ENCODE data around the gene ADAR. TPM values are rescaled to one million over a fixed set of nuclear protein-coding genes. Genes with fewer than 3 reads are reported as not detected.

Gene ADAR
- total and polyA plus RNA-seq, 2 donors (not counting 3 experiments of a cell fraction or from before 2014, with no cell fraction given), result 88.2 to 141 TPM

DNA sequence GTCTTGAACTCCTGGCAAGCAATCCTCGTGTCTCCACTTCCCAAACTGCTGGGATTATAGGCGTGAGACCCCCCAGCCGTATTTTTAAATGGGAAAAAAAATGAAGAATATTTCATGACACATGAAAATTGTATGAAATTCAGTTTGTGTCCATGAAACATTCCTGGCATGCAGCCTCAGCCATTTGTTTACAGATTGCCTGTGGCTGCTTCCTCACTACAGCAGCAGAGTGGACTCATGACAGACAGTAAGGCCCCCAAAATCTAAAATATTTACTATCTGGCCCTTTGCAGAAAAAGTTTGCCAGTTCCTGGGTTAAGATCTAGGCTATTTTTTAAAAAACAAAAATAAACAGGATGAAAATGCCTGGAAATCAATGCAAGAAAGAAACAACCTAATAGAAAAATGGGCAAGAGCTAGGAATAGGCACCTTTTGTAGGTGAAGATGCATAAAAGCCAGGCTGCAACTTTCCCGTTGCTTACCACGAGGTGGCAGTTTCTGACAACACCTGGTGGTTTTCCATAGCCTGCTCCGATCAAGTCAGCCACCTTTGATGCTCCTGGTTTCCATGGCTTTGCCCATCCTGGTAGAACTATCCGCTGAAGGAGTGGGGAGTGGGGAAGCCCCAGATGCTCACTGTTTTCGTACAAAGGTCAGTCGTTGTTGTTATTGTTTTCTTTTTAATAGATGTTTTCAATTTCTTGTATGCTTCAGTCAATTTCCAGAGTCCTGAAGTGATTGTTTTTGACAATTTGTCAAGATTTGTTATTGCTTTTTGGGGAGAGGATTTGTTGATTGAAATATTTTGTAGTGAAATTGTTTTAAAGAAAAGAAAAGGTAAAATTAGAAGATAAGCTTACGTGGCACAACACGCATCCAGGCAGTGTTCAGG is 73.8 kb downstream of the ADAR start:
- H3K4me2 ChIP-seq (ENCODE audit: insufficient read depth, low read length), result no peak overlapping the region
- no peak overlapping the region for H3K4me3 ChIP-seq (replicated peaks in 1 of 3; ENCODE audit: insufficient read depth in 1 of 3, low read depth in 1 of 3, low read length in 3 of 3)
- no peaks in the 10 kb centered on the region for H3K4me1 ChIP-seq (ENCODE audit: control insufficient read depth, extremely low read depth, insufficient read depth, low read length)
- no peaks in the 10 kb centered on the region for H3K36me3 ChIP-seq (ENCODE audit: control insufficient read depth in 2 of 2, extremely low read depth in 1 of 2, insufficient read depth in 2 of 2, low read length in 2 of 2)
- ChIA-PET POLR2A (no interaction called here), CTCF (interaction anchor here (1.1 to 2.4 kb wide), 4 partner anchors 12 to 55 kb away, joined by 3 to 19 read pairs (median 4); no protein-coding TSS in a partner anchor)
- no peak overlapping the region for H3K9ac ChIP-seq (replicated peaks; ENCODE audit: extremely low read depth, insufficient read depth, low read length)
- intact Hi-C loops (cut with micrococcal nuclease) (no loop called here), dilution Hi-C loops (cut with MboI; ENCODE audit: extremely low pct_ligation_motif_present, low sequenced_read_pairs) (no loop called here)
- H3K9me3 ChIP-seq (replicated peaks; ENCODE audit: control insufficient read depth, insufficient read depth, low read length), result no peaks in the 10 kb centered on the region
- no peak overlapping the region for H2AFZ ChIP-seq (ENCODE audit: low read depth, low read length)
- H4K20me1 ChIP-seq (replicated peaks; ENCODE audit: control insufficient read depth, extremely low read depth, insufficient read depth, low read length), result no peaks in the 10 kb centered on the region
- H3K79me2 ChIP-seq (ENCODE audit: control insufficient read depth, insufficient read depth, low read length), result no peaks in the 10 kb centered on the region
- TF ChIP-seq, protein P1, sequence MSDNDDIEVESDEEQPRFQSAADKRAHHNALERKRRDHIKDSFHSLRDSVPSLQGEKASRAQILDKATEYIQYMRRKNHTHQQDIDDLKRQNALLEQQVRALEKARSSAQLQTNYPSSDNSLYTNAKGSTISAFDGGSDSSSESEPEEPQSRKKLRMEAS (IDR thresholded peaks at IDR 0.05; ENCODE audit: insufficient read depth, insufficient read length), result no peak
- TF ChIP-seq EZH2 (IDR thresholded peaks at IDR 0.05; ENCODE audit: borderline replicate concordance, low read depth, low read length, severe bottlenecking) (no peak), POLR2A (IDR thresholded peaks at IDR 0.05; ENCODE audit: low read depth, low read length) (no peak), MYC (IDR thresholded peaks at IDR 0.05; ENCODE audit: low read depth, low read length) (no peak)
- TF ChIP-seq, protein P2, sequence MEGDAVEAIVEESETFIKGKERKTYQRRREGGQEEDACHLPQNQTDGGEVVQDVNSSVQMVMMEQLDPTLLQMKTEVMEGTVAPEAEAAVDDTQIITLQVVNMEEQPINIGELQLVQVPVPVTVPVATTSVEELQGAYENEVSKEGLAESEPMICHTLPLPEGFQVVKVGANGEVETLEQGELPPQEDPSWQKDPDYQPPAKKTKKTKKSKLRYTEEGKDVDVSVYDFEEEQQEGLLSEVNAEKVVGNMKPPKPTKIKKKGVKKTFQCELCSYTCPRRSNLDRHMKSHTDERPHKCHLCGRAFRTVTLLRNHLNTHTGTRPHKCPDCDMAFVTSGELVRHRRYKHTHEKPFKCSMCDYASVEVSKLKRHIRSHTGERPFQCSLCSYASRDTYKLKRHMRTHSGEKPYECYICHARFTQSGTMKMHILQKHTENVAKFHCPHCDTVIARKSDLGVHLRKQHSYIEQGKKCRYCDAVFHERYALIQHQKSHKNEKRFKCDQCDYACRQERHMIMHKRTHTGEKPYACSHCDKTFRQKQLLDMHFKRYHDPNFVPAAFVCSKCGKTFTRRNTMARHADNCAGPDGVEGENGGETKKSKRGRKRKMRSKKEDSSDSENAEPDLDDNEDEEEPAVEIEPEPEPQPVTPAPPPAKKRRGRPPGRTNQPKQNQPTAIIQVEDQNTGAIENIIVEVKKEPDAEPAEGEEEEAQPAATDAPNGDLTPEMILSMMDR (IDR thresholded peaks at IDR 0.05; ENCODE audit: extremely low read depth in 1 of 2, insufficient read depth in 1 of 2, low read depth in 1 of 2, low read length in 2 of 2), result peak; percentile 14 to 27
- H3K9me1 ChIP-seq (replicated peaks; ENCODE audit: control insufficient read depth, extremely low read depth, insufficient read depth, low read length), result no peaks in the 10 kb centered on the region
- BruUV-seq (replicated peaks), result no TSS peak
- DNase-seq (ENCODE audit: low read depth, low spot score) (no peak), FAIRE-seq (peak; percentile 67)
- H3K27ac ChIP-seq (ENCODE audit: insufficient read depth, low read depth, low read length), result no peak overlapping the region
- H3K27me3 ChIP-seq (ENCODE audit: control insufficient read depth in 2 of 2, insufficient read depth in 2 of 2, low read length in 2 of 2), result no peaks in the 10 kb centered on the region

Other genes with a start within 250 kb of the ADAR start
- gene IL6R, start 202.8 kb downstream of the ADAR start, total RNA-seq, result 3.3 and 4.8 TPM in 2 replicates
- gene IL6R, start 202.8 kb downstream of the ADAR start, polyA plus RNA-seq, result 4.2 and 5.1 TPM in 2 replicates
- gene TDRD10, start 106.0 kb downstream of the ADAR start, total RNA-seq, result 3.9 and 6.1 TPM in 2 replicates
- 8.6 and 9.1 TPM in 2 replicates for gene TDRD10, start 106.0 kb downstream of the ADAR start, polyA plus RNA-seq
- gene SHE, start 105.8 kb downstream of the ADAR start, total RNA-seq, result 43.4 and 52.7 TPM in 2 replicates
- 30.1 and 30.4 TPM in 2 replicates for gene SHE, start 105.8 kb downstream of the ADAR start, polyA plus RNA-seq
- gene UBE2Q1, start 49.5 kb downstream of the ADAR start, total RNA-seq, result 85.4 and 97.2 TPM in 2 replicates
- 16.5 and 18.3 TPM in 2 replicates for gene UBE2Q1, start 49.5 kb downstream of the ADAR start, polyA plus RNA-seq
- not detected in 2 replicates for gene CHRNB2, start 40.4 kb downstream of the ADAR start, total RNA-seq
- not detected in 2 replicates for gene CHRNB2, start 40.4 kb downstream of the ADAR start, polyA plus RNA-seq

Measured in endothelial cell of umbilical vein (primary cell).